HG03521 (cell line): ENCODE results near the gene CGRRF1.
A peak's percentile ranks its signal among the peaks of the same experiment; 100 is the strongest.

ENCODE experiments used
- ATAC-seq: cut with Tn5 transposase; IDR thresholded peaks from one replicate; pipeline ENCODE4 v1.9.1; 2021; ENCODE audit warnings: mild to moderate bottlenecking, moderate library complexity; ENCODE audit not compliant: unreplicated experiment

The CGRRF1 gene

DNA sequence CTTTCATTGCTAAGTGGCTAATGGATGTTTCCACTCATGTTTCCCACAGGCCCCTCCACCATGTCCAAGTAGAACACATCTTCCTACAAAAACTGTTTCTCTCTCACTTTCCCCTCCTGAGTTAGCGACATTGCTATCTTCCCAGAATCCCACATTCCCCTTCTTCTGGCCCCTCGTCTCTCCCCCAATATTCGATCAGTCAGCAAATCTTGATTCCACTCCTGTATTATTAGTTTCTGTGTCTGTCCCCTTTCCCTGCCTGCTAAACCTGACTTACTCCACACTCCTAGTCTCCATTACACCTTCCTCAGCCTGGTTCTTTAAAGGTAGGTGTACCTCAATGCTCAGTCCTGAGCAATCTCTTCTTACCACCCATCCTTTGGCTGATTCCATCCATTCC is 37.9 kb downstream of the CGRRF1 start:
- ATAC-seq, result no peak

DNA sequence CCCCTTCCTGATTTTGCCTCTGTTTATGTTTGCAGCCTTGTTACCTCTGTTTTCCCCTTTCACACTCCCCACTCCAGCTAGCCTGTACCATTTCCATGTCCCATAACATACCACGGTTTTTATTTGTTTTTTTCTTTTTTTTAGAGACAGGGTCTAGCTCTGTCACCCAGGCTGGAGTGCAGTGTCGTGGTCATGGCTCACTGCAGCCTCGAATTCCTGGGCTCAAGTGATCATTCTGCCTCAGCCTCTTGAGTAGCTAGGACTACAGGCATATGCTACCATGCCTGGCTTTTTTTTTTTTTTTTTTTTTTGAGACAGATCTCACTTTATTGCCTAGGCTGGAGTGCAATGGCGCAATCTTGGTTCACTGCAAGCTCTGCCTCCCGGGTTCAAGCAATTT is 38.8 kb downstream of the CGRRF1 start:
- no peak for ATAC-seq

DNA sequence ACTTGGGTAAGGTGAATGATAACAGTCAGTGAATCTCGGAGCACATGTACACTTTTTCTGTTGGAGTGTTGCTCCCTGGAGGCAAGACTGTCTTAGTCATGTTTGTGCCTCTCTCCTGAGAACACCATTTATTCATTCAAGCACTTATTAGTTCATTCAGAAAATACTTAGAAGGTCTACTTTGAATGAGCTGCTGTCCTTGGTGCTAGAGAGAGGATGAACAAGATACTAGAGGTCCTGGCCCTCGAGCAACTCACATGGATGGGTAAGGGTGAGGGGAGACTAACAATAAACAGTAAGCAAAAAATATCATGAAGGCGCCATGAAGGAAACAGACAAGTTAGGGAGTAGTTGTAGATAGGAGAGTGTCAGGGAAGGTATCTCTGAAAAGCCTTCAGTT is 40.2 kb downstream of the CGRRF1 start:
- ATAC-seq, result no peak

DNA sequence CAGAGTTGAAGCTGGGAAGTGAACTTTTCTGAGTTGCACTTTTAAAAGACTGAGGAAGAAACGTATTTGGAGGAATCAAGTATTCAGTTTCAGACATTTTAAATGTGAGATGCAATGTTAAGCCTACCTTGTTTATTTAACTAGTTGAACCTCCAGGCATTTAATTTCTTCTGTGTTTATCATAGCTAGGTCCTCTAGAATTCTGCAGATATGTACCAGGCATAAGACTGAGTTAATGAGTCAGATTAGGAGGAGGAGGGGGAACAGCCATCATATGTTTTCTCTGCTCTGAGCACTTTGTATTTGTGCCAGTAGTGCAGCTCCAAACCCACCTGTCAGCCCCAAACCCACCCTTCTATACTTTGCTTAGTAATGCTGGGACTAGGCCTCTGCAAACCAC is 40.8 kb downstream of the CGRRF1 start:
- ATAC-seq, result no peak

DNA sequence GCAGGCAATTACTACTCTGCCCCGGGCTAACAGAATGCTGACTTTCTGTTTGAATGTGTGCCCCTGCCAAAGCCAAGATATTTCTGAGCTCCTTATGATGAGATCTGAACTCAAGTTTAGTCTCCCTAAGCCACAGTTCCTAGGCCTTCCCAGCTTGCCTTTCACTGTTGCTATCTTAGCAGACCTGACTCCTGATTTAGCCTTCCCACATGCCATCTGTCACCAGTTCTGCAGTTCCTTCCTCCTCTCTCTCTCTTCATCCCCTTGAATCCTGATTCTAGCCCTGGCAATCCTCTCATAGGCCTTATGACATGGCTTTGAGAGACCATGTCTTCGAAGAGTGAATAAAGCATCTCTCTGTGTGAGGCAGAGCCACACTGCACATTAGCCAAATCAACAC is 44.7 kb downstream of the CGRRF1 start:
- ATAC-seq, result no peak

DNA sequence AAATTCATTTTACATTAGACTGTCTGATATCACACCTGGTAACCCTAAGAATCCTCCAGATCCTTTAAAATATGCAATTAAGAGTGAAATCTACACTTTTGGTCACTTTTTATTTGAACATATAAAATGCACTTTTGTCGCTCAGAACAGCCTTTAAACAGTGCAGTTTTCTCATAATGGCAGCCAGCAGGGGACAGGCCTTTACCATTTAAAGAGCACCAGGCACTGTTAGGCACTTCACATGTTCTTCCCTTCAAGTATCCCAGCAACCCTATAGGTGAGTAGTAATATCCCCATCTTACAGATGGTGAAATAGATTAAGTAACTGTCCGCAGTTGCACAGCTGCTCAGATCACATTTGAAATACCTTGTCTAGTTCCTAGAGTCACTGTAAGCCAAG is 45.9 kb downstream of the CGRRF1 start:
- ATAC-seq, result no peak

DNA sequence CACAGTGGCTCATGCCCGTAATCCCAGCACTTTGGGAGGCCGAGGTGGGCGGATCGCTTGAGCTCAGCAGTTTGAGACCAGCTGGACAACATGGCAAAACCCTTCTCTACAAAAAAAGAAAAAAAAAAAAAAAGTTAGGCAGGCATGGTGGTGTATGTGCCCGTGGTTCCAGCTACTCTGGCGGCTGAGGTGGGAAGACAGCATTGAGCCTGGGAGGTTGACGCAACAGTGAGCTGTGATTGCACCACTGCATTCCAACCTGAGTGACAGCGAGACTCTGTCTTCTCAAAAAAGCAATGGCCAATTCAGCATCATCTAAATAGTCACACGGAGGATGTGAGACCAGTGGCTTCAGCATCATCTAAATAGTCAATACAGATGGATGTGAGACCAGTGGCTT is 46.8 kb downstream of the CGRRF1 start:
- no peak for ATAC-seq

DNA sequence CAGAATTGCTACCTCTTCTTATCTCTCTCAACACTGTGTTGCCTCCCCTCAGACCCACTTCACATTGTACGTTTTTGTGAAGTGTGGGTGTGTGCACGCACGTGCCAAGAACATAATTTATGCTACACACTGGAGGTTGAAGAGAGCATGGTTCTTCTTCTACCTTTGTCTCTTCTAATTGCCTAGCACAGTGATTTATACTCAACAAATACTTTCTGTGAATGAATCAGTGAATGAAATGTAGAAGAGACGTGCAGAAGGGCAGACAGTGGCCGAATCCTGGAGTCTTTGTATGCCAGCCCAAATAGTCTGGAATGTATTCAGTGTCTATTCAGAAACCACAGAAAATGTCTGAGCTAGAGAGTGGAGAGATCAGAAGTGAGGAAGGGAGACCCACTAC is 52.6 kb downstream of the CGRRF1 start:
- no peak for ATAC-seq

DNA sequence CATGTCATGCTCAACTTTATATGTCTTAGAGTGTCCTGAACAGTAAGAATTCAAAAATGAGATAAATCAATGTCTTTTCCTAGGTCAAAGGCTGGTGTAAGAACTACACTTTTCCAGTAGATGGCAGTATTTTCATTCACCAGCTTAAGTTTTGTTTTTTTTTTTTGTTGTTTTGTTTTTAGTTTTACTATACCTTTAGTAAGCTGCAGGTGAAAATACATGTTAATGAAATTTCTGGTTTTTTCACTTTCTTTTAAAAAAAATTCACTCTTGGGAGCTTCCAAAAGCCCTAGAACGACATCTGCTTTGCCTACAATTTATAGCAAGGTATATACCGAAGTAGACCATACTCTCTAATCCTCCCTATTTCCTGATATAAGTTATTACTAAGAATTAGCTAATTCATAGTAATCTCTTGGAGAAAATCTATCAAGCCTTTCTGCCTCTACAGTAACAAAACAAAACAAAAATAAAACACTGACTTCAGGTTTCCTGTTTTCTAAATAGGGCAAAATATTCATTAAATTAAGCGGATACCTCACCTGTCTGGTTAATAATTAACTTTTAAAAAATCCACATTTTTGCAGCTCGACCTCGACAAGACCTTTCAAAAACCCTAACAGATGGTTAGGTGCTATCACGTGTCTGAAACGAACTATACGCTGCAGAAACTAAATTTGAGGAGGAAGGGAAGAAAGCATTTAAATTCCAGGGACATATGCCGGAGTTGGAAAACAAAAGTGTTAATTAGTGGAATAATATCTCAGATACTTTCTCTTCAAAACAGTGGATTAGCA is 54.6 kb downstream of the CGRRF1 start:
- ATAC-seq, result no peak

DNA sequence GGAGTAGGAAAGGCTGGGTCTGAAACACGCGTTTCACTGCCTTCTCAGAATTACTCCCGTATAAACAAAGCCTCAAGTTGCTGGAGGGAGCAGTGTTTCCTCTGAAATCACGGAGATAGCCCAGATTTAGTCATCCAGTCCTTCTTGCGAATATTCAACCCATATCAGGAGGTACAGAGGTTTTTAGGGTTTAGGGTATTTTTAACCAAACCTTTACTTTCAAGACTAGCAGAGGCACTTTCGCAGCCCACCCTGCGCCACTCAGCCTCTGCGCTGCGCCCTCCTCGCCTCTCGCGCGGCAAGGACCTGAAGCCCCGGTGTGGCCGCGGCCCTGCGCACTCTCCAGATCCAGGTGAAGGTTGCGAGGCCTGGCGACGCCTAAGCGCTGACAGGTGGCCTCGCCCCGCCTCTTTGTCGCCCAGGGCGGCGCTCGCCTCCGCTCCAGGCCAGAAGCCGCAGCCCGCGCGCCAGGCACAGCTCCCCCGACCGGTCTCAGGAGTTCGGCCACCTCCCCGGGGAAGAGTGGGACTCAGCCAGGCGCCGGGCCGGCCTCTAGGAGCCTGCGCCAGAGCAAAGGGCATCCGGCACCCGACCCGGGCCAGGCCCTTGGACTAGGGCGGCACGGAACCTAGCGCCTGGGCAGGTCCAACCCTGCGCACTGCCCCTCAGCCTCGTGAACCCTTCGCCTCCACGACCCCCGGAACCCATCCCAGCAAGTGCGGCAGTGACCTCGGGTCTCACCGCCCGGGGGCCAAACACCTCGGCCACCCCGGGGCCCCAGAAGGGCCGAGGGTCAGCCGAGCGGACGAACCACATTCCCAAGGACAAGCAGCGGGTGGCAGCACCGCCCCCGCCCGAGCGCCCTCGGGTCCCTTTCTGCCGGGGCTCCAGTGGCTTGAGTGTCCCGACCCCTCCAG is 55.4 kb downstream of the CGRRF1 start:
- peak; percentile 33 for ATAC-seq

DNA sequence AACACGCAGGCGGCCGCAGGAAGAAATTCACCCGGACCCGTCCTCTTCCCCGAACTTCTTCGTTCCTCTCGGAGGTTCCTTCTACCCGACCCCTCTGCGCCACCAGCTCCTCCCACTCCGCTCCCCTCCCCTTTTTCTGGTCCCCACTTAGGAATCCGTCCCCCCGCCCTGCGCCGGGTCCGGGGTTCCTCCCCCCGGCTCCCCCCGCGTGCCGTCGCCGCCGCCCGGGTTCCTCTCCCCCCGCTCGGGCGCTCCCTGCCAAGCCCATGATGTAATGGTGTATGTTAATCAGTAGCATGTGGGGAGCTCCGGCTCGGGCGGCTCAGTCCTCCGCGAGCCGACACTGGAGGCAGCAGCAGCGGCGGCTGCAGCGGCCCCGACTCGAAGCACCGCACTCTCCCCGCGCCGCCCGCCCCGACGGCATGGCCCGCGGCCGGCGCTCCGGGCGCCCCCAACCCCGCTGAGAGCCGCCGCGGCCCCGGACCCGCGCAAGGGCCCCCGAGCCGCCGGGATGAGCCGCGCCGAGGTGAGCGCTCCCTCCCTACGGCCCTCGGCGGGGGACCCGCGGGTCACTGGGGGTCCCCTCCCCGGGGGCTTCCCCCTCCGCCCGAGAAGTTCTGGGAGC is 56.2 kb downstream of the CGRRF1 start:
- peak; percentile 46 for ATAC-seq

DNA sequence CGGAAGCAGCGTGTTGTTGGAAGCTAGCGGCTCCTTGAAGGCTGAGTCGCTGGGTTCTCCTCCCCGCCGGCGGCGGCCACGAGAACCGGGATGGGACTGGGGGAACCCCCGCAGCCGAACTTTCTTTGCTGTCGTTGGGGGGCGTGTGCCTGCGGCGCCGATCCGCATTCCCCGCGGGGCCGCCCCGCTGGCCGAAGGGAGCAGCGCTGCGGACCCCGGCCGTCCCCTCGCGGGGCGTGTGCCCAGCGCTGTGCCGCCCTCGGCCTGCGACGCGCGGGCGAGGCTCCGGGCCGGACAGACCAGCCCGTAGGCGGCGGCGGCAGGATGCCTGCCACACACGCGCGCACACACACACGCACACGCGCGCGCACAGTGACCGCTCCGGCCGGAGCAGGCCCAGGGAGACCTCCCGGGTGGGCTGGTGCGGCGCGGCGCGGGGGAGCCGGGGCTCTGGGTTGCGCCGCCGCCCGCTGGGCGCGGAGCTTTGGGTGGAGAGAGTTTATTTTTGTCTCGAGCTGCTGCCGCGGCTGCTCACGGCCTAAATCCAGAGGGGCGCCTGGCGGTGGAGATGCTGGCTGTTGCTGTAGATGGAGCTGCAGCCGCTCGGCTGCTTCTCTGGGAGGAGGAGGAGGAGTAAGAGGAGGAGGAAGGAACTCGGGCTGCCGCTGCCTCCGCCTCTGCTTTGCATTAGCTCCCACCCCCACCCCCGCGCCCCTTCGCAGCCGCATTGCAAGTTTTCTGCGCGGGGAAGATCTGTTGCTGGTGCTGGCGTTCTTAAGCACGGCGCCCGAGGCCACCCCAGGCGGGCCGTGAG is 56.9 kb downstream of the CGRRF1 start, which contains the start of gene SAMD4A:
Gene SAMD4A (plus strand): TSS at position 719 of the 814 bp plus-strand sequence. CDS start 789 bp downstream, outside the sequence.
- peak; percentile 29 for ATAC-seq

DNA sequence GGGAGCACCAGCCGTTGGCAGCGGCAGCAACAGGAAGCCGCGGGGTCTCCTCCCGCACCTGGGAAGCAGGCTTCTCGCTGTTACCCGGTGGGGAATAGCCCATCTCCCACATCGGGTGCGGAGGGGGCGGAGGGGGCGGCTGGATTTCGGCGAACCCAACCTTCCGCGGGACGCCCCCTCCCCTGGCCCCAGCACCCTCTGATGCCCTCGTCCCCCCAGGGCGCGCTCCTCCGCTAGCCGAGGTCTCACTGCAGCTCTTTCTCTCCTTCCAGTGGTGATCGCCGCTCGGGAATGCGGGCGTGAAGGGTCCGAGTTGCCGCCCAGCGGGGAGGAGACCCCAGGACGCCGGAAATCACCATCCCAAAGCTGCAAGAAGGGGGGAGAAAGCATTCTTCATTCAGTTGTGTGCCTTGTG is 57.5 kb downstream of the CGRRF1 start:
- no peak for ATAC-seq

DNA sequence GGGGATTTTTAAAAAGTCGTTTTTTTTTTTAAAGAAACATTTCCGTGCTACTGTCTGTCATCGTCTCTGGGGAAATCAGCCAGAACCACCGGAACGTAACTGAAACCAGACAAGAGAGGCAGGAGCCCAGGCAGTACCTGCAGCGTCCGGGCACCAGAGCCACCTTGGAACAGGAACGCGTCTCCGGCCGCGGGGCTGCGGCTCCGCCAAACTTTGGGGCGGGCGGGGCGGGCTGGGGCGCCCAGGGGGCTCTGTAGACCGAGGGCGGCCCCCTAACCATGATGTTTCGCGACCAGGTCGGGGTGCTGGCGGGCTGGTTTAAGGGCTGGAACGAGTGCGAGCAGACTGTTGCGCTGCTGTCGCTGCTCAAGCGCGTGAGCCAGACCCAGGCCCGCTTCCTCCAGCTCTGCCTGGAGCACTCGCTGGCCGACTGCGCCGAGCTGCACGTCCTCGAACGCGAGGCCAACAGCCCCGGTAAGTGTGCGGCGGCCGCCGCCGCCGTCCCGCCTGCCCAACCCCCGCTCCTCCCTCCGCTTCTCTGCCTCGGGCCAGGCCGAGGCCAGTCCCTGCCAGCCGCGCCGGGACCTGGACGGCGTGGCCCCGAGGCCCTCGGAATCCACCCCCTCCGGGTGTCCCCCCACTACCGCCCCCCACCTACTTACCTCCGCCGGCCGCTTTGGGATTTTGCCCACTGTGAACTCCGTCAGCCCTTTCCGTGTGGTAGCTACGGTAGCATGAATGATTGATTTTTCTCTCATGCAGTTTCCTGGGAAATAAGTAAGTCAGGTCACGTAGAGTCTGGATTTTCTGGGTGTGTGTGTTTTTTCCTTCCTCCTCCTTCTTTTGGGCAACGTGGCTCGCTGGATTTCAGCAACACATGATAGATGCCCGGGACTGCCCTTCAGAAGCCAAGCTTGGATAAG is 58.2 kb downstream of the CGRRF1 start:
- ATAC-seq, result no peak

DNA sequence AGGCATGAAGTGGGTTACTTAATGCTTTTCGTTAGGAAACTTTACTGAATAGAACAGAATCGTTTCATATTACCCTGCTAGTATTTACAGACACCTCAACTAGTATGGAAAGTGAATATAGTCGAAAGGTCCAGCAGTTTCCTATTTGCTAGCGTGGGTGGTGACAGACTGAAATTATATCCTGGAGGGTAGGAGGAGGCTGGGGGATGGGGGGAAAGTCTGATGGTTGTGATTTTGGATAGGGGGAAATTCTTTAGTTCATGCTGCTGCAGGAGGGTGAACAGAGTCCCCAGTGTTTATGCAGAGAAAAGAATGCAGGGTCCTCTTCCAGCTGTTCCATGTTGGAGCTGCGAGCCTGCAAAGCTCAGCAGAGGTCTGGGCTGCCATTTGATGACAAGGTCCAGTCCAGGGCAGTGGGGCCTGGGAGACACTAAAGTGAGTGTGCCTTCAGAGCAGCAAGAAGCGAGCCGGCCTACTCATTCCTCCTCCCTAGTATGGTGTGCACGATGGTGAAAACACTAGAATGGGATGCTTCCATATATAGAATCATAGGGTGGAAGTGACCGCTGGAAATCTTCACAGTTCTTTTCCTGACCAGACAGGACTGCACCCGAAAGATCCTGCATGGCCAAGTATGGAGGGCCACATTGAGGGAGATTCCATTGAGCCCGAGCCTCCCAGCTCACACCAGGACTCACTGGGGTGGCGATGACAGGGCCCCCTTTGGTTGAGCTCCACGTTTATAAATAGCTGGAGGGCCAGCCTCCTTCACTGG is 59.3 kb downstream of the CGRRF1 start:
- no peak for ATAC-seq

DNA sequence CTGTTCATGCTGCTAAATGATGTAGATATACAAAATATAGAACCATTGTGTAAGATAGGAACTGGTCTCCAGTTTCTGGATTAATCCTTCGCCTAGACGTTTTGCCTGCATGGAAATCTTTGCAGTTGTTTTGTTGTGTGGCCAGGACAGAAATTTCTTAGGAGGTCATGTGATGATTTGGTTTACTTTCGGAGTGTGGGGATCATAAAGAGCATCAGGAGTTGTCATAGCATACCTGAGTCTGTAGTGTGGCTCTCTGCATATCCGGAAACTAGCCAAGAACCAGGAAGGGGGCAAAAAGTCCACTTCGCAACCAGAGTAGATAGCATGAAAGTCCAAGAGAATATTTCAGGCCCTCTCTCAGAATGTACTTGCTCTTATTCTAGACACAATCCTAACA is 60.3 kb downstream of the CGRRF1 start:
- no peak for ATAC-seq

DNA sequence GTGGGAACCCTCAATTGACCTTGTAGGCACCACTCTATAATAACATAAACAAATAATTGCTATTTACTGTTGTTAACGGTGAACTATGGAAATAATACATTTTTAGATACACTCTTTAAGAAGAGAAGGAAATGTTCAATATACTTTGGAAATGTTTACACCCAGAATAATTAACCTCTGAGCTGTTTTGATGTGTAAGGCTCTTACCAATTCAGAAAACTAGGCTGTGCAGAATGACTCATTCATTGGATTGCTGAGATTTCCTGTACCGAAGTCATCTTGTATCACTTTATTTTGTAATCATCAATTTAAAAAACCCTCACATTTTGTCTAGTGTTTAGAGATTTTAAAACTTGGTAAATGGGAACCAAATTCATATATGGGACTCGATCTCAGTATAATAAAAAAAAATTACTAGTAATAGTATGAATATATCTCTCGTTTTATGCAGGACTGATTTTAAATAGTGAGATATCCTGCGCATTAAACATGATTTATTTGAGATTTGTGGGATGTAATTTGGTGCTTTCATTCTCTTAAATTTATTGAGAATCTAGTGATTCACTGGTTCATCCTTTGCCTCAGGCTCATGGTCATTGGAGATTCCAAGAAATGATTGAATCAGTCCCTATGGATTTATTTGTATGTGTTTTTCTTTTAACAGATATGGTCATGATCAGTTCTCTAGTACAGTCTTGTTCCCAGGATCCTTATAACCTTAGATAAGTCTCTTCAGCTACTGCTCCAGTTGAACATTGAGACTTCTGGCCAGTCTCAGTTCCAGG is 61.1 kb downstream of the CGRRF1 start:
- no peak for ATAC-seq

DNA sequence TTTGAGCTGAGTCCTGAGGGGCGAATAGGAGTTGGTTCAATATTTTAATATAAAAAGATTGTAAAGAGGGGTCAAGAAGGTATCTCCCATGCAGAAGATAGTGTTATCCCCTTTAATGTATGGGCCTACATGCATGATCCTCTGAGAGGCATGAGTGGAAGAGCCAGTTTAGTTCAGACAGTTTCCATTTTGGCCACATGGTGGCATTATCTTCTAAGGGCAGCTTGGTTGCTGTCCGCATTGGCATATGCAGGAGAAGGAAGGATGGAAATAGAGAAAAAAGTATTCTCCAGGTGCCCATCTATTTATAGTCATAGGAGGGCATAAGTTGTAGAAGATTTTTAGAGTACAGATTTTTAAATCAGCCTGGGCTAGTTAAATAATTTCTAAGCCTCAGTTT is 62.6 kb downstream of the CGRRF1 start:
- no peak for ATAC-seq
